BLaER1 treated with 17β-estradiol and CSF1 and Interleukin-3, amounts not matched to agents 10 nM and 100 nM (cell line): ENCODE data around the gene FGR.

ENCODE experiments used
- H3K27ac ChIP-seq, 11 experiments: shearing (Covaris generic); formaldehyde crosslinking; 2 replicates each; pipeline ENCODE4 v1.8.1; 2022
- H3K27me3 ChIP-seq, 11 experiments: shearing (Covaris generic); formaldehyde crosslinking; 2 replicates each; pipeline ENCODE4 v1.8.1; 2022
- H3K36me3 ChIP-seq, 11 experiments: shearing (Covaris generic); formaldehyde crosslinking; 2 replicates each; pipeline ENCODE4 v1.8.1; 2022
- H3K4me1 ChIP-seq, 10 experiments: shearing (Covaris generic); formaldehyde crosslinking; 2 replicates each; pipeline ENCODE4 v1.8.1; 2022
- H3K4me2 ChIP-seq, 11 experiments: shearing (Covaris generic); formaldehyde crosslinking; 2 replicates each; pipeline ENCODE4 v1.8.1; 2022
- H3K4me3 ChIP-seq, 10 experiments: shearing (Covaris generic); formaldehyde crosslinking; 2 replicates each; pipeline ENCODE4 v1.8.1; 2022
- H3K9ac ChIP-seq, 11 experiments: shearing (Covaris generic); formaldehyde crosslinking; 2 replicates each; pipeline ENCODE4 v1.8.1; 2022
- H3K9me3 ChIP-seq, 11 experiments: shearing (Covaris generic); formaldehyde crosslinking; replicated peaks in 1 of 11; 2 replicates each; pipeline ENCODE4 v1.8.1; 2022
- H4K20me1 ChIP-seq, 11 experiments: shearing (Covaris generic); formaldehyde crosslinking; 2 replicates each; pipeline ENCODE4 v1.8.1; 2022
- Cebpa-rat ChIP-seq, 11 experiments: shearing (Covaris generic); IDR thresholded peaks; 2 replicates each; pipeline ENCODE4 v1.8.1; 2022

FGR gene

GRCh38 chr1:27572019-27572678 lies 62.8 kb downstream of the FGR start:
- H3K27me3 ChIP-seq: no peaks in the 10 kb centered on the region
- H3K27ac ChIP-seq: peak overlapping the region in 8 of 11 experiments; percentile 19 to 86 (median 50); a peak in 13 of 22 replicates
- H3K9me3 ChIP-seq: no peaks in the 10 kb centered on the region
- peaks cover 93 to 100% (median 98%) of the 10 kb centered on the region in 11 experiments for H4K20me1 ChIP-seq
- H3K36me3 ChIP-seq: peaks cover 0 to 13% (median 0%) of the 10 kb centered on the region in 11 experiments; a peak in 6 of 22 replicates
- no peak overlapping the region for H3K4me3 ChIP-seq
- TF ChIP-seq Cebpa-rat (IDR thresholded peaks at IDR 0.05): no peak
- peak overlapping the region; percentile 7 to 80 (median 30); a peak in 17 of 22 replicates for H3K9ac ChIP-seq
- H3K4me1 ChIP-seq: peaks cover 95 to 100% (median 99%) of the 10 kb centered on the region in 10 experiments
- H3K4me2 ChIP-seq: peak overlapping the region; percentile 60 to 98 (median 94)

GRCh38 chr1:27571439-27572018 lies 63.5 kb downstream of the FGR start:
- H3K4me1 ChIP-seq: peaks cover 95 to 100% (median 99%) of the 10 kb centered on the region in 10 experiments

GRCh38 chr1:27570784-27571183 lies 64.2 kb downstream of the FGR start:
- H3K9ac ChIP-seq: peak overlapping the region in 5 of 11 experiments; percentile 9 to 57 (median 43); a peak in 6 of 22 replicates
- H3K4me2 ChIP-seq: peak overlapping the region; percentile 35 to 98 (median 92); a peak in 20 of 22 replicates
- H4K20me1 ChIP-seq: peaks cover 96 to 100% (median 99%) of the 10 kb centered on the region in 11 experiments
- no peaks in the 10 kb centered on the region for H3K9me3 ChIP-seq
- H3K27ac ChIP-seq: peak overlapping the region in 3 of 11 experiments; percentile 23 to 47 (median 23); a peak in 5 of 22 replicates
- peaks cover 95 to 100% (median 99%) of the 10 kb centered on the region in 10 experiments for H3K4me1 ChIP-seq
- H3K4me3 ChIP-seq: no peak overlapping the region
- no peak for TF ChIP-seq Cebpa-rat (IDR thresholded peaks at IDR 0.05)
- H3K36me3 ChIP-seq: peaks cover 0 to 16% (median 0%) of the 10 kb centered on the region in 11 experiments; a peak in 6 of 22 replicates
- H3K27me3 ChIP-seq: no peaks in the 10 kb centered on the region

More at GRCh38 chr1:27571439-27572018, 63.5 kb downstream of the FGR start:
- Histone ChIP-seq H3K9ac (peak overlapping the region; percentile 7 to 80 (median 30); a peak in 16 of 22 replicates), H3K36me3 (peaks cover 0 to 15% (median 0%) of the 10 kb centered on the region in 11 experiments; a peak in 6 of 22 replicates), H4K20me1 (peaks cover 96 to 100% (median 98%) of the 10 kb centered on the region in 11 experiments), H3K27ac (peak overlapping the region in 8 of 11 experiments; percentile 19 to 86 (median 50); a peak in 9 of 22 replicates), H3K4me3 (no peak overlapping the region), H3K27me3 (no peaks in the 10 kb centered on the region), H3K9me3 (no peaks in the 10 kb centered on the region), H3K4me2 (peak overlapping the region; percentile 60 to 98 (median 94))
- no peak for TF ChIP-seq Cebpa-rat (IDR thresholded peaks at IDR 0.05)

GRCh38 chr1:27570356-27570755 lies 64.6 kb downstream of the FGR start:
- peak overlapping the region in 4 of 11 experiments; percentile 7 to 57 (median 10); a peak in 5 of 22 replicates for H3K9ac ChIP-seq
- TF ChIP-seq Cebpa-rat (IDR thresholded peaks at IDR 0.05): no peak
- H3K4me1 ChIP-seq: peaks cover 97 to 100% (median 100%) of the 10 kb centered on the region in 10 experiments
- no peak overlapping the region for H3K4me3 ChIP-seq
- H3K4me2 ChIP-seq: peak overlapping the region in 9 of 11 experiments; percentile 60 to 98 (median 92); a peak in 15 of 22 replicates
- H4K20me1 ChIP-seq: peaks cover 97 to 100% (median 100%) of the 10 kb centered on the region in 11 experiments
- no peaks in the 10 kb centered on the region for H3K9me3 ChIP-seq
- H3K27me3 ChIP-seq: no peaks in the 10 kb centered on the region
- H3K36me3 ChIP-seq: peaks cover 0 to 20% (median 0%) of the 10 kb centered on the region in 11 experiments; a peak in 7 of 22 replicates
- peak overlapping the region in 1 of 11 experiments; percentile 22; a peak in 1 of 22 replicates for H3K27ac ChIP-seq

- Histone ChIP-seq H3K9ac (peak overlapping the region in 4 of 11 experiments; percentile 7 to 28 (median 10); a peak in 4 of 22 replicates), H3K4me3 (no peak overlapping the region), H3K36me3 (peaks cover 0 to 20% (median 0%) of the 10 kb centered on the region in 11 experiments; a peak in 7 of 22 replicates), H3K4me2 (peak overlapping the region; percentile 77 to 98 (median 90); a peak in 19 of 22 replicates), H4K20me1 (peaks cover 97 to 100% (median 100%) of the 10 kb centered on the region in 11 experiments), H3K27ac (peak overlapping the region in 2 of 11 experiments; percentile 17 to 22; a peak in 5 of 22 replicates), H3K27me3 (no peaks in the 10 kb centered on the region), H3K9me3 (no peaks in the 10 kb centered on the region), H3K4me1 (peaks cover 97 to 100% (median 100%) of the 10 kb centered on the region in 10 experiments)
- TF ChIP-seq Cebpa-rat (IDR thresholded peaks at IDR 0.05): no peak
Observed at GRCh38 chr1:27569506-27570291, 65.3 kb downstream of the FGR start.

GRCh38 chr1:27569088-27569460 lies 65.9 kb downstream of the FGR start:
- Histone ChIP-seq H3K4me2 (peak overlapping the region; percentile 77 to 97 (median 87); a peak in 20 of 22 replicates), H3K27me3 (no peaks in the 10 kb centered on the region), H3K36me3 (peaks cover 0 to 20% (median 0%) of the 10 kb centered on the region in 11 experiments; a peak in 7 of 22 replicates), H3K9me3 (no peaks in the 10 kb centered on the region), H3K27ac (peak overlapping the region in 2 of 11 experiments; percentile 17 to 55; a peak in 4 of 22 replicates), H3K9ac (peak overlapping the region in 5 of 11 experiments; percentile 13 to 52 (median 41); a peak in 4 of 22 replicates), H4K20me1 (peaks cover 97 to 100% (median 100%) of the 10 kb centered on the region in 11 experiments), H3K4me3 (no peak overlapping the region), H3K4me1 (peaks cover 97 to 100% (median 100%) of the 10 kb centered on the region in 10 experiments)
- no peak for TF ChIP-seq Cebpa-rat (IDR thresholded peaks at IDR 0.05)

GRCh38 chr1:27568300-27569087 lies 66.5 kb downstream of the FGR start:
- H3K9ac ChIP-seq: peak overlapping the region; percentile 30 to 70 (median 49); a peak in 16 of 22 replicates
- H3K27ac ChIP-seq: peak overlapping the region in 8 of 11 experiments; percentile 25 to 55 (median 48); a peak in 11 of 22 replicates
- no peak for TF ChIP-seq Cebpa-rat (IDR thresholded peaks at IDR 0.05)

More at GRCh38 chr1:27568300-27569087, 66.5 kb downstream of the FGR start:
- Histone ChIP-seq H3K4me1 (peaks cover 97 to 100% (median 100%) of the 10 kb centered on the region in 10 experiments), H3K36me3 (peaks cover 0 to 20% (median 0%) of the 10 kb centered on the region in 11 experiments; a peak in 7 of 22 replicates), H3K4me2 (peak overlapping the region; percentile 77 to 97 (median 87)), H4K20me1 (peaks cover 97 to 100% (median 100%) of the 10 kb centered on the region in 11 experiments), H3K9me3 (no peaks in the 10 kb centered on the region), H3K4me3 (peak overlapping the region in 8 of 10 experiments; percentile 3 to 63 (median 44); a peak in 11 of 20 replicates), H3K27me3 (no peaks in the 10 kb centered on the region)
